GM12864 (cell line): ENCODE data around the gene TDP2.
"Not testable (repeated sequence)": the region's sequence is repeated elsewhere in the genome, so short reads cannot be mapped to it uniquely, and the experiment has no call there.

ENCODE experiments used
- DNase-seq: peaks from one replicate; pipeline ENCODE4 v3.0.0-alpha.2; 2011; ENCODE audit warnings: low read depth
- H3K4me3 ChIP-seq: 2 replicates; pipeline ENCODE4 v1.5.1; 2011; ENCODE audit warnings: mild to moderate bottlenecking, low read depth, low read length, control low read depth
- CTCF ChIP-seq: IDR thresholded peaks from 2 replicates; pipeline ENCODE4 v1.5.1; 2011; ENCODE audit warnings: low read depth, mild to moderate bottlenecking, moderate library complexity, low read length, control low read depth, inconsistent platforms; ENCODE audit errors: missing control alignments

TDP2 gene

GRCh38 chr6:24680582-24680981, 13.9 kb upstream of the TDP2 start:
- DNase-seq: no peak

GRCh38 chr6:24678792-24679352, 12.2 kb upstream of the TDP2 start:
- not testable (repeated sequence) for DNase-seq, H3K4me3 ChIP-seq

More at GRCh38 chr6:24680582-24680981, 13.9 kb upstream of the TDP2 start:
- no peak for TF ChIP-seq CTCF
- H3K4me3 ChIP-seq: no peak overlapping the region

- TF ChIP-seq CTCF: no peak
- DNase-seq: no peak
- H3K4me3 ChIP-seq: no peak overlapping the region
Observed at GRCh38 chr6:24673625-24674024, 6.9 kb upstream of the TDP2 start.

- H3K4me3 ChIP-seq: no peak overlapping the region
- no peak for TF ChIP-seq CTCF
- no peak for DNase-seq
Observed at GRCh38 chr6:24672620-24673182, 6.0 kb upstream of the TDP2 start.

- H3K4me3 ChIP-seq, DNase-seq: not testable (repeated sequence)
Observed at GRCh38 chr6:24671077-24671476, 4.4 kb upstream of the TDP2 start.

- DNase-seq, H3K4me3 ChIP-seq: not testable (repeated sequence)
Observed at GRCh38 chr6:24670492-24670891, 3.8 kb upstream of the TDP2 start.

GRCh38 chr6:24668997-24669361, 2.3 kb upstream of the TDP2 start:
- TF ChIP-seq CTCF: no peak
- no peak overlapping the region for H3K4me3 ChIP-seq
- DNase-seq: no peak

- H3K4me3 ChIP-seq, DNase-seq: not testable (repeated sequence)
Observed at GRCh38 chr6:24668066-24668996, 1.6 kb upstream of the TDP2 start.

GRCh38 chr6:24667378-24667803, 692 bp upstream of the TDP2 start:
- TF ChIP-seq CTCF: no peak
- H3K4me3 ChIP-seq: peak overlapping the region; percentile 97
- no peak for DNase-seq
